Endothelial cell of umbilical vein (primary cell): Measurements from ENCODE around the gene DLGAP1. TPM values are rescaled to one million over a fixed set of nuclear protein-coding genes. Genes with fewer than 3 reads are reported as not detected.

Experiments used
- BruUV-seq: library from RNA; stranded (reverse); fragments of 400-500 nt; replicated peaks from 2 replicates; lab custom pipeline; 2021; lab: Mats Ljungman, UMichigan
- CTCF ChIA-PET: fragments of 300-600, 350-600 bp; sonication (Branson Sonifier 250); formaldehyde crosslinking; loops from one replicate; lab custom pipeline; 2021; ENCODE audit warnings: antibody characterized with exemption, inconsistent platforms; lab: Charles Lee
- POLR2A ChIA-PET: fragments of 300-600, 350-600 bp; sonication (Branson Sonifier 250); formaldehyde crosslinking; loops from one replicate; lab custom pipeline; 2021; ENCODE audit warnings: antibody characterized with exemption, inconsistent platforms; lab: Charles Lee
- DNase-seq: peaks from one replicate; pipeline ENCODE4 v3.0.0-alpha.2; 2011; ENCODE audit warnings: low read depth, low spot score
- FAIRE-seq: peaks from 2 replicates; lab custom pipeline; 2011; peaks lifted over from hg19 to GRCh38; lab: Jason Lieb, UNC
- H2AFZ ChIP-seq: 2 replicates; pipeline ENCODE4 v1.6.0; 2012; ENCODE audit warnings: low read depth, low read length, control low read depth, inconsistent platforms
- H3K27ac ChIP-seq: 2 replicates; pipeline ENCODE4 v1.5.1; 2011; ENCODE audit warnings: low read depth, mild to moderate bottlenecking, control low read depth, low read length, moderate library complexity; ENCODE audit not compliant: insufficient read depth
- H3K27me3 ChIP-seq, 2 experiments: 2 replicates each; pipeline versions ENCODE4 v1.6.0 to v1.6.1; 2011; ENCODE audit warnings: low read length in 2 of 2, mixed read lengths in 1 of 2; ENCODE audit not compliant: control insufficient read depth in 2 of 2, insufficient read depth in 2 of 2
- H3K36me3 ChIP-seq, 2 experiments: 2 replicates in 1 of 2; 3 replicates in 1 of 2; pipeline ENCODE4 v1.5.1; 2011; ENCODE audit warnings: low read length in 2 of 2, mild to moderate bottlenecking in 1 of 2, moderate library complexity in 1 of 2; ENCODE audit not compliant: control insufficient read depth in 2 of 2, insufficient read depth in 2 of 2; ENCODE audit errors: extremely low read depth in 1 of 2
- H3K4me1 ChIP-seq: 3 replicates; pipeline ENCODE4 v1.5.1; 2011; ENCODE audit warnings: mild to moderate bottlenecking, low read length; ENCODE audit not compliant: control insufficient read depth, insufficient read depth; ENCODE audit errors: extremely low read depth
- H3K4me2 ChIP-seq: 2 replicates; pipeline ENCODE4 v1.6.1; 2011; ENCODE audit warnings: low read length, control low read depth, mixed read lengths; ENCODE audit not compliant: insufficient read depth
- H3K4me3 ChIP-seq, 3 experiments: fragments of 200-600 bp in 1 of 3; sonication (generic), shearing (Covaris generic) in 1 of 3; replicated peaks in 1 of 3; 2 replicates each; pipeline ENCODE4 v1.5.1; 2011 to 2016; ENCODE audit warnings: control low read depth in 3 of 3, low read length in 3 of 3, mild to moderate bottlenecking in 2 of 3, inconsistent platforms in 1 of 3, low read depth in 1 of 3, moderate library complexity in 1 of 3; ENCODE audit not compliant: insufficient read depth in 1 of 3
- H3K79me2 ChIP-seq: 2 replicates; pipeline ENCODE4 v1.6.0; 2012; ENCODE audit warnings: low read length, inconsistent platforms; ENCODE audit not compliant: control insufficient read depth, insufficient read depth
- H3K9ac ChIP-seq: replicated peaks from 2 replicates; pipeline ENCODE3; 2011; ENCODE audit warnings: low read length, control low read depth; ENCODE audit not compliant: insufficient read depth; ENCODE audit errors: extremely low read depth
- H3K9me1 ChIP-seq: replicated peaks from 3 replicates; pipeline ENCODE4 v1.6.0; 2011; ENCODE audit warnings: mild to moderate bottlenecking, low read length; ENCODE audit not compliant: control insufficient read depth, insufficient read depth; ENCODE audit errors: extremely low read depth
- H3K9me3 ChIP-seq: replicated peaks from 2 replicates; pipeline ENCODE4 v1.5.1; 2012; ENCODE audit warnings: low read length, inconsistent platforms; ENCODE audit not compliant: control insufficient read depth, insufficient read depth
- H4K20me1 ChIP-seq: replicated peaks from 2 replicates; pipeline ENCODE3; 2011; ENCODE audit warnings: mild to moderate bottlenecking, low read length; ENCODE audit not compliant: control insufficient read depth, insufficient read depth; ENCODE audit errors: extremely low read depth
- EZH2 ChIP-seq: IDR thresholded peaks from 2 replicates; pipeline ENCODE4 v1.6.1; 2012; ENCODE audit warnings: borderline replicate concordance, low read depth, mild to moderate bottlenecking, moderate library complexity, low read length, inconsistent platforms; ENCODE audit not compliant: severe bottlenecking
- FOS ChIP-seq: IDR thresholded peaks from 2 replicates; pipeline ENCODE4 v1.6.1; 2011; ENCODE audit warnings: mild to moderate bottlenecking, low read length, moderate library complexity, borderline replicate concordance; ENCODE audit not compliant: insufficient read depth
- GATA2 ChIP-seq: IDR thresholded peaks from 2 replicates; pipeline ENCODE4 v1.7.0; 2011; ENCODE audit warnings: low read depth, mild to moderate bottlenecking, moderate library complexity, mixed read lengths, low read length; ENCODE audit not compliant: insufficient read length, insufficient read depth
- JUN ChIP-seq: IDR thresholded peaks from 2 replicates; pipeline ENCODE4 v1.6.1; 2011; ENCODE audit warnings: borderline replicate concordance, low read depth; ENCODE audit not compliant: insufficient read length, insufficient read depth
- MYC ChIP-seq: IDR thresholded peaks from one replicate; pipeline ENCODE4 v1.6.1; 2011; ENCODE audit warnings: mild to moderate bottlenecking, low read depth, low read length
- POLR2A ChIP-seq: IDR thresholded peaks from 2 replicates; pipeline ENCODE4 v1.6.1; 2012; ENCODE audit warnings: low read depth, mild to moderate bottlenecking, control low read depth, low read length
- POLR2AphosphoS5 ChIP-seq: IDR thresholded peaks from 2 replicates; pipeline ENCODE4 v1.6.1; 2012; ENCODE audit warnings: low read depth, mild to moderate bottlenecking, control low read depth, low read length, moderate library complexity; ENCODE audit not compliant: insufficient read depth
- dilution Hi-C: fragments of 300-500 bp; cut with MboI; formaldehyde crosslinking; loops from one replicate; pipeline ENCODE4 v1.15.0; 2019; ENCODE audit warnings: low sequenced_read_pairs; ENCODE audit not compliant: extremely low pct_ligation_motif_present
- intact Hi-C: fragments of 100-400 bp; cut with micrococcal nuclease; formaldehyde crosslinking; loops from one replicate; pipeline ENCODE4 v1.10.0; 2022
- polyA plus RNA-seq, 4 experiments: library from polyadenylated mRNA; depleted of rRNA in 3 of 4; stranded (reverse) in 3 of 4; unstranded in 1 of 4; fragments of >200 nt; gene quantifications; 2 replicates each; pipeline versions ENCODE4 v1.2.1 to v1.2.3, GENCODE V29; 2011 to 2012; ENCODE audit warnings: missing spikeins in 1 of 4
- total RNA-seq: library from RNA; stranded (reverse); gene quantifications from 2 replicates; pipeline ENCODE4 v1.2.3, GENCODE V29; 2021
- TF ChIP-seq, protein P1 (sequence below), 2 donors: IDR thresholded peaks; 1 replicate in 1 of 2; 2 replicates in 1 of 2; pipeline ENCODE4 v1.5.1; 2011; ENCODE audit warnings: low read length in 2 of 2, mild to moderate bottlenecking in 2 of 2, moderate library complexity in 2 of 2, control low read depth in 1 of 2, inconsistent platforms in 1 of 2, low read depth in 1 of 2; ENCODE audit not compliant: insufficient read depth in 1 of 2; ENCODE audit errors: extremely low read depth in 1 of 2
- TF ChIP-seq, protein P2 (sequence below): IDR thresholded peaks from 2 replicates; pipeline ENCODE4 v1.6.1; 2011; ENCODE audit not compliant: insufficient read depth, insufficient read length

Gene DLGAP1
- total and polyA plus RNA-seq, 2 donors (not counting 3 experiments of a cell fraction or from before 2014, with no cell fraction given): 0.04 TPM; not detected in 1

DNA sequence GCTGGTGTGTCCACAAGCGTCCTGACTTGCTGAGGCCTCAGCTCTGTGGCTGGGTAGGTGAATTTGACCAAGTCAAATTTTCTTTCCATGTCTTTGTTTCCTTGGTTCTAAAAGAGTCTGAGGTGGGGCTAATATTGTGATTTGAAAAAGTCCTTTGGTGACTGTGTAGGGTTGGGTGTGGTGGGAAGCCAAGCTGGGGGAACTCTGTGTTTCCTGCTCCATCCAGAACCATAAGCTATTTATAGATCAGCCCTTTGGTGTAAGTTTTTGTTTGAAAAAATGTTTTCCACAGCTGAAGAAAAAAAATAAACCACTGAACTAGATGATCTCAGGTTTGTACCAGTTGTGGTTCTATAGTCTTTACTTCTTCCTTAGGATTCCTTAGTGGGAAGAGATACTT is 542.4 kb downstream of the DLGAP1 start:
- Histone ChIP-seq H3K9me1 (no peaks in the 10 kb centered on the region), H3K4me2 (no peak overlapping the region), H3K4me3 (no peak overlapping the region), H3K4me1 (no peaks in the 10 kb centered on the region), H3K9me3 (no peaks in the 10 kb centered on the region), H3K79me2 (no peaks in the 10 kb centered on the region), H3K27ac (no peak overlapping the region), H3K27me3 (peaks cover 3 to 6% of the 10 kb centered on the region in 2 experiments), H2AFZ (no peak overlapping the region), H4K20me1 (no peaks in the 10 kb centered on the region), H3K36me3 (no peaks in the 10 kb centered on the region), H3K9ac (no peak overlapping the region)
- ChIA-PET CTCF (no interaction called here), POLR2A (no interaction called here)
- dilution Hi-C loops: no loop called here
- no TSS peak for BruUV-seq
- DNase-seq (no peak), FAIRE-seq (no peak)
- no peak for TF ChIP-seq MYC
- TF ChIP-seq FOS: no peak
- TF ChIP-seq JUN: no peak
- TF ChIP-seq POLR2AphosphoS5: no peak
- TF ChIP-seq, protein P1, sequence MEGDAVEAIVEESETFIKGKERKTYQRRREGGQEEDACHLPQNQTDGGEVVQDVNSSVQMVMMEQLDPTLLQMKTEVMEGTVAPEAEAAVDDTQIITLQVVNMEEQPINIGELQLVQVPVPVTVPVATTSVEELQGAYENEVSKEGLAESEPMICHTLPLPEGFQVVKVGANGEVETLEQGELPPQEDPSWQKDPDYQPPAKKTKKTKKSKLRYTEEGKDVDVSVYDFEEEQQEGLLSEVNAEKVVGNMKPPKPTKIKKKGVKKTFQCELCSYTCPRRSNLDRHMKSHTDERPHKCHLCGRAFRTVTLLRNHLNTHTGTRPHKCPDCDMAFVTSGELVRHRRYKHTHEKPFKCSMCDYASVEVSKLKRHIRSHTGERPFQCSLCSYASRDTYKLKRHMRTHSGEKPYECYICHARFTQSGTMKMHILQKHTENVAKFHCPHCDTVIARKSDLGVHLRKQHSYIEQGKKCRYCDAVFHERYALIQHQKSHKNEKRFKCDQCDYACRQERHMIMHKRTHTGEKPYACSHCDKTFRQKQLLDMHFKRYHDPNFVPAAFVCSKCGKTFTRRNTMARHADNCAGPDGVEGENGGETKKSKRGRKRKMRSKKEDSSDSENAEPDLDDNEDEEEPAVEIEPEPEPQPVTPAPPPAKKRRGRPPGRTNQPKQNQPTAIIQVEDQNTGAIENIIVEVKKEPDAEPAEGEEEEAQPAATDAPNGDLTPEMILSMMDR (IDR thresholded peaks at IDR 0.05; ENCODE audit: extremely low read depth in 1 of 2, insufficient read depth in 1 of 2, low read depth in 1 of 2, low read length in 2 of 2): no peak
- intact Hi-C loops: no loop called here

DNA sequence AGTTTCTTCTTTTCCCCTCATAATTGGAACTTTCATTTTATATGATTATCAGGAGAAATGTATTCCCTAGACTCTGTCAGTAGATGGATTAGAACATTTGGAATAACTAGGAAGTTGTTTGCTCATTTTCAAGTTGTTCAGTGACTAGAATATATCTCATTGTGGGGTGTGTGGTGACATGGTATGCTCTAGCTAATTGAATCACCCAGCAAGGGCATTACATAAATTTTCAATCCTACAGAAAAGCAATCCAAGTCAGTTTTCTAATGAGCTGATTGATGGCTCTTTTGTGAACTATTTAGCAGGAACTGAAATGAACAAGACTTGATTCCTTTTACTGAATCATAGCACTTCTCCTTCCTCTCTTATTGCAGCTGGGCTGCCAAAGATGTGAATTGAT is 543.7 kb downstream of the DLGAP1 start:
- H3K27me3 ChIP-seq: peaks cover 3 to 4% of the 10 kb centered on the region in 2 experiments
- H3K4me3 ChIP-seq: no peak overlapping the region
- H3K9me1 ChIP-seq: no peaks in the 10 kb centered on the region
- no peaks in the 10 kb centered on the region for H3K36me3 ChIP-seq
- no TSS peak for BruUV-seq
- DNase-seq (no peak), FAIRE-seq (no peak)
- POLR2A ChIA-PET: no interaction called here
- no peaks in the 10 kb centered on the region for H3K9me3 ChIP-seq
- intact Hi-C loops: no loop called here
- no peak overlapping the region for H3K27ac ChIP-seq
- no peak overlapping the region for H2AFZ ChIP-seq
- H3K4me2 ChIP-seq: no peak overlapping the region
- no peak for TF ChIP-seq FOS
- no peak for TF ChIP-seq POLR2AphosphoS5
- TF ChIP-seq POLR2A: no peak
- TF ChIP-seq JUN: no peak
- no peak for TF ChIP-seq MYC
- TF ChIP-seq, protein P2, sequence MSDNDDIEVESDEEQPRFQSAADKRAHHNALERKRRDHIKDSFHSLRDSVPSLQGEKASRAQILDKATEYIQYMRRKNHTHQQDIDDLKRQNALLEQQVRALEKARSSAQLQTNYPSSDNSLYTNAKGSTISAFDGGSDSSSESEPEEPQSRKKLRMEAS: no peak
- no peak for TF ChIP-seq EZH2
- TF ChIP-seq, protein P1 (IDR thresholded peaks at IDR 0.05; ENCODE audit: extremely low read depth in 1 of 2, insufficient read depth in 1 of 2, low read depth in 1 of 2, low read length in 2 of 2): no peak
- no peak for TF ChIP-seq GATA2
- H3K79me2 ChIP-seq: no peaks in the 10 kb centered on the region
- H4K20me1 ChIP-seq: no peaks in the 10 kb centered on the region
- no peak overlapping the region for H3K9ac ChIP-seq
- H3K4me1 ChIP-seq: no peaks in the 10 kb centered on the region
- dilution Hi-C loops: no loop called here
- CTCF ChIA-PET: interaction anchor here (0.9 kb wide), 1 partner anchor 11 kb away, joined by 3 read pairs; no protein-coding TSS in a partner anchor
